Fibroblast of skin of right quadriceps (primary cell): ENCODE results near the gene TMEM106B.
"Not testable (repeated sequence)": the region's sequence is repeated elsewhere in the genome, so short reads cannot be mapped to it uniquely, and the experiment has no call there.

ENCODE experiments used
- DNase-seq: peaks from one replicate; pipeline ENCODE4 v3.0.0-alpha.2; 2013

The TMEM106B gene

DNA sequence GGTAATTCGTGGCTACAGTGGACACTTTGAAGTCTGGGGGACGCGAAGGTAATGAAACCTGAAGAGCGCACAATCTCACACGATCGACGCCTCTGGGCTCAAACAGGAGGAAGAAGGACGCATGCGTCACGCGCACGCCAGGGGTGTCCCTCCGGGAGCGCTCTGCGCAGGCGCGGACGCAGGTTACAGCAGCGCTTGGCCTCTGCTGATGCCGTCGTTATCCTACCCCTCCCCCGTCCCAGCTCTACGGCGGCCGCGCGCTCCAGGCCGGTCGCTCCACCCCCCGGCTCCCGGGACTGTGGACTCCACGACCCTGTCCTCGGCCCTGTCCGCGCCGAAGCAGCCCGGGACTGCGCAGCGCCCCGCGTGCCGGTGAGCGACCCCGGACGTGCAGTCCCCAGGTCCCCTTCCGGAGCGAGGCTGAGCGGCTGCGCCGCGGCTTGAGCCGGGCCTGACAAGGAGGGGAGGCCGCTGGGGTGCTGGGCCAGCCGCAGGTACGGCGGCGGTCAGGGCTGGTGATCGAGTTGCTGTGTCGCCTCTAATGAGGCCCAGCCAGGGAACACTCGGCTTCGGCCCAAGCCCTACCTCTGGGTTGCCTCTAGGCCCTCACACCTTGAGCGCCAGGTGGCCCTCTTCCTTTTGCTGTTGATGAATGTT, at the start of gene TMEM106B:
TSS of gene TMEM106B (plus strand) at position 241 of the 657 bp plus-strand sequence. CDS start 3,517 bp downstream, outside the sequence.
- DNase-seq, result peak; percentile 93

DNA sequence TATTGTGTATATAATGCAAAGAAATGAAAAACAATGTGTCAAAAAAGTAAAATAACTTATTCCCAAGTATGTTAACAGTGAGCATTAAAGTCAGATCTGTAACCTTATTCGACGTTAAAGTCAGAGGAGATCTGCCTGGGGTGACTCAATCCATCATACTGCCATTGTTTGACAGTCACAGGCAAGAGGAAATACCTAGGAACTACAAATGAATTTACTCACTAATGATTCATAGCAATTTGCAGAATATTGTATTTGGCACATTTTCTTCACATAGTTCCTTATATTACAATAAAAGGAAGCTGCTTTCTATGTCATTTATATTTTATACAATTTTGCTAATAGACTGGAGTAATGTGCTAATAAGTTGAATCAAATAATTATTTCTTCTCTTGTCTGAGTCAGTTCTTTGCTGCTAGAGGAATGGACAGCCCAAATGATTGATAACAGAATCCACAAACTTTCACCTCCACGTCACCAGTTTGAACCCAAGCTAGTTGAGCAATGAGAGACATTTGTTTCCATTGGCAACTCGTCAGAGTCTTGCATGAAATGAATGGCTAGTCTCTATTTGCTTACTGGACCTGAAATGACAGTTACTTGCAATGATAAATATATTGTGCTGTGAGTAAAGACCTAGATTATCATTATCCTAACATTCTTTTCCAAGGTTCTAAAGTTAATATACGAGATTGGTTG, 48.5 kb upstream of the TMEM106B start:
- peak; percentile 15 for DNase-seq

GRCh38 chr7:12168065-12168464, 43.0 kb upstream of the TMEM106B start:
- DNase-seq, result not testable (repeated sequence)

- DNase-seq, result not testable (repeated sequence)
These were observed 40.9 kb upstream of the TMEM106B start for GRCh38 chr7:12169981-12170820.

DNA sequence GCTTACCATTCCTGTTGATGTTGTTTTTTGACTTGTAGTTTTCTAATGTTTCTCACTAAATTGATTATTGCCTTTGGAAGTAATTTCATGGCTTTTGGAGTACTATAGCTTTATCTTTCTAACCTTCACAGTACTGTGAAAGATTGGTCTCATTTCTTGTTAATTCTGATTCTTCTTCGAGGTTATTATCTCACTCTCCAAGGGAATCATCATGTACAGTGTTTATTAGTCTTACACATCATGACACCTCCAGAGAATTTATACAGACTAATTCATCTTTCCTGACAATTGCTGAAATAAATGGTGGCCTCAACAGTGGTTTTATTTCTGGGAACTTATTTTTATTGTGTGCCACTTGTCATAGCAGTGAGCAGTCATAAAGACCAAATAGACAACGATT, 37.4 kb upstream of the TMEM106B start:
- no peak for DNase-seq

- no peak for DNase-seq
These were observed 36.2 kb upstream of the TMEM106B start for GRCh38 chr7:12174931-12175330.

DNA sequence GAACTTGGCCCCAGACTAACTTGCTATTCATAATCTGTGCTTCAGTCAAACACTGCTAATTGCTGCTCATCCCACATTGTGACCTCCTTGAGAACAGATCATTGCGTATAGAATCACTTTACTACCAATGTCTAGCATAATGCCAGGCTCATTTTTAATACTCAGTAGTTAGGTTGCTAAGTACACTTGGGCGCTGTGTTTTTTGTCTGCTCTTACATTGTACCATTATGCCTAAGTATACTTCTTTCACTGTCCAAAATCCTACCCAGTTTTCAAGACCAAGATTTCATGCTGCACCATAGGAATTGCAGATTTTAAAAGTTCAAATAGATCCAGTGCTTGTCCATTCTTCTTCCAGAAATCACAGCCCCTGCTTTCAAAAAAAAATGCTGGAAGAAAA, 32.8 kb upstream of the TMEM106B start:
- no peak for DNase-seq

GRCh38 chr7:12194426-12194825, 16.7 kb upstream of the TMEM106B start:
- DNase-seq, result no peak

GRCh38 chr7:12196386-12196785, 14.7 kb upstream of the TMEM106B start:
- no peak for DNase-seq

GRCh38 chr7:12199363-12199762, 11.7 kb upstream of the TMEM106B start:
- no peak for DNase-seq

DNA sequence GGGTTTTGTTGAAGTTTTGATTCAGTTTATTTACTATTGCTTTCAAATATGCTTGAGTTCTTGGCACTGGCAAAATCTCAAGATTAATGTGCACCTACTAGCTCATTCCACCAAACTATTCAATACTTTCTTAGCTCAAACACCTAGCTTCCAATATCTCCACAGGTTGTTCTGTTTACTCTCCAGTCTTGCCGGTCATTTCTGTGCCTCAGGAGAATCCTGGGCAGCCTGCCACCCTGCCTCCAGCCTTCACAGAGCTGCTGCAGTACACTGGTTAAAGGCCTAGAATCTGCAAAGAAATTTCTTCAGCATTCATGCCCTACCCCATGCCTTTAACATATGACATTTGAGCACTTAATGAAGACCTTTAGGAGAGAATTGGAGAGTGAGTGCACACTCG, 4.0 kb upstream of the TMEM106B start:
- DNase-seq, result no peak

GRCh38 chr7:12209221-12209620, 1.9 kb upstream of the TMEM106B start:
- DNase-seq, result no peak

DNA sequence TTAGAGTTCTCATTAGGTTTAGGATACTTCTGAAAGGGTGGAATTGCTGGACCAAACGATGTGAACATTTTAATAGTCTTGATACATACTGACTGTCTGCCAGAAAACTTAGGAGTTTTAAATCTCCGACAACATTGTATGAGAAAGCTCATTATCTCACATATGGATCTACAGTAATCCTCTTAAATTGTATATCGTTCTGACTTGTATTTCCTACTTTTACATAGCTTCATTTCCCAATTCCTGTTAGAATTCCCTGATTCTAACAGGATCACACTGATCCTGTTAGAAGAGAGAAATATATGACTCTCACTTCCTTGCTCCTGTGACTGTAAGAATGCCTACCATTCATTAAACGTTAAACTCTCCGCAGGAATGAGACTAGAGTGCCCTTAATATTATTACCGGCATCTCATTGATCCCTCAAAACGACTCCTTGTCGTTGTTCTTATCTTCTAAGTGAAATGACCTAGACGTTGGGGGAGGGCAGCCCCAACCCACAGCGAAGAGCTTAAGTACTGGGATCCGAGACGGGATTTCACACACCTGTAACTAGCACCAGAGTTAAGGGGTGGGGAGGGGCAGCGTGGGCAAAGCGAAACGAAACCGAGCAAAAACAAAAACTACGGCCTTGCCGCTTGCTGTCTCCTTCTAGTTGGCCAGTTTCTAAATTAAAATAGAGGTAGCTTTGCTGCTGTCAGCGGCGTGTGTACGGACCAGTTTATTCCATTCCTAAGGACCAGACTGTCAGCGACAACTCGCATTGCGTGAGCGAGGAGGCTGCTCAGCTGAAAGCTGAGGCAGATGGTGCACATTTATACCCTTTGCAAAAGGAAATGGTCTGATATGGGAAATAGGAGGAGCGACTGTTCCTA, 678 bp upstream of the TMEM106B start:
- peak; percentile 1 for DNase-seq

DNA sequence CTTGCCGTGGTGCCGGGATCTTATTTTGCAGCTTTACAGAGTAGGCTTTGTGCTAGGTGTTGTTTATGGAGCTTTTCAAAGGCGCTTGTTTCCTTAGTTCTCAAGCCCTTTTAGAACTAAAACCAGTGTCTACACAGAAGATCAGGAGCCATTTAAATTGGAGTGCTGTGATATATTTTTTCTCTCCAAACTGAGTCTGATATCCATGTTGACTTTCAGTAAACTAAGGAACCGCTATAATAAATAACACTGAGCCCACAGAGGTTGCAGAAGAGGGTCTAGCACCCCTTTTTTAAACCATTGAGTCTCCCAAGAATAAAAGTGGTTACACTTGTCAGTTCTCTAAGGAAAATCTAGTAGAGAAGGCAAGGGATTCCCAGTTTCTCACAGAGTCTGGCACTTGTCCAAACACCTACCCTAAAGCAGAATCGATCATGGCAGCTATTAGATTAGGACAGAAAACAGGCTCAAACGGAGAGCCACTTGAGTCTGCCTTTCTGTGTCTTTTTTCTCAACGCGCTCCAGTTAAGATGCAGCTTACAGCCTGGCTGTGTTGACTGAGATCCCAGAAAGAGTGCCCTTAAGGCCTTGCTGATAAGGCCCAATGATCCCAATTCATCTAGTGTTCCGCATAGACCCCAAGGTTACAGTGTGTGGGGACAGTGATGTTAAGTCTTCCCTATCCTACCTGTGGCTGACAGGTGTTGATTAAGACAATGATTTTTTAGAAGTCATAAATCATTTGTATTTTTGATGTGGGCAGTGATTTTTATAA, 804 bp downstream of the TMEM106B start:
- peak; percentile 10 for DNase-seq

- DNase-seq, result no peak
These were observed 6.2 kb downstream of the TMEM106B start for GRCh38 chr7:12217311-12217710.

- DNase-seq, result no peak
These were observed 9.4 kb downstream of the TMEM106B start for GRCh38 chr7:12220389-12221046.

- DNase-seq, result no peak
These were observed 10.3 kb downstream of the TMEM106B start for GRCh38 chr7:12221414-12221813.

DNA sequence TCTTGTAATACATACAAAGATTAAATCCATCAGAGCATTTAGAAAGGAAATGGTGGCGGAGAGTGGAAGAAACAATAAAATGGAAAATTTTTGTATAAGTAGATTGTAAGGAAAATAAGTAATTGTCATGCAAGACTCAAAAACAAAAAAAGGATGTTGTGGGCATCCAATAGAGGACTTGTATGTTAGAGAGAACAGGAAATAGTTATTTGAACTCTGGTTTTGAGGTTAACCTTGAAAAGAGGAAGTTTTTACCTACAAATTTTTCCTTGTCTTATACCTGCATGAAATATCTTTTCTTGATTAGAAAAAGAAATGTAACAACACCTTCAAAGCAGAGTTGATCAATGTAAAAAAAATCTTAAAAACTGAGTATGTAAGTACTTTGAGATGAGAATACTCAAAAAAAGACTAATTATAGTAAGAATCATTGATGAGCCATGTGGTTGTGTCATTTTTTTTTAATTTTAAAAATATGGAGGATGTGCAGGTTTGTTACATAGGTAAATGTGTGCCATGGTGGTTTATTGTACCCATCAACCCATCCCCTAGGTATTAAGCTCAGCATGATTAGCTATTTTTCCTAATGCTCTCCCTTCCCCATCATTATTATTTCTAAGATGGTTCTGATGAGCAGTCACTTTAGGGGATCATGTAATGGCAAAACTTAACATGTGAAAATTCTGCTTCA, 11.9 kb downstream of the TMEM106B start:
- DNase-seq, result no peak

GRCh38 chr7:12225017-12225416, 13.9 kb downstream of the TMEM106B start:
- DNase-seq, result not testable (repeated sequence)

- no peak for DNase-seq
These were observed 15.7 kb downstream of the TMEM106B start for GRCh38 chr7:12226756-12227155.

DNA sequence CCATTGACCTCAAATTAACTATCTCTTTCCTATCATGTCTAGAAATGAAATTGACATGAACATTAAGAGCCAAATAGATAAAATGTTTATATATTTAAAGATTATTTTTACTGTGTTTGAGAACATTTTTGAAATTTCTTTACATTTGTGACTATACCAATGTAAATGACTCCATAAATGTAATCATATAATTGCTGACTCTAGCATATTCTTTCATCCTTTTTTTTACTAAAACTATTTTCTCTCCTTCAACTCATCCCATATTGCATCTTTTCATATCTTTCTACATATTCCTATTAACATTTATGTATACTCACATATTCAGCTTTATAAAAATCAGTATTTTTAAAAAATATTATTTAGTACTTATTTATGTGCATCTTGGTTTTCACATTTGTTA, 16.9 kb downstream of the TMEM106B start:
- DNase-seq, result no peak
